NCI-H2227 treated with DMSO at 0.1 percent for 48 hours (cell line): ENCODE measurements around the gene TSPY3.
"Not testable (repeated sequence)": the region's sequence is repeated elsewhere in the genome, so short reads cannot be mapped to it uniquely, and the experiment has no call there.

Experiments used
- DNase-seq: peaks from one replicate; lab custom pipeline; 2025; lab: John Stamatoyannopoulos, UW

Gene TSPY3, protein sequence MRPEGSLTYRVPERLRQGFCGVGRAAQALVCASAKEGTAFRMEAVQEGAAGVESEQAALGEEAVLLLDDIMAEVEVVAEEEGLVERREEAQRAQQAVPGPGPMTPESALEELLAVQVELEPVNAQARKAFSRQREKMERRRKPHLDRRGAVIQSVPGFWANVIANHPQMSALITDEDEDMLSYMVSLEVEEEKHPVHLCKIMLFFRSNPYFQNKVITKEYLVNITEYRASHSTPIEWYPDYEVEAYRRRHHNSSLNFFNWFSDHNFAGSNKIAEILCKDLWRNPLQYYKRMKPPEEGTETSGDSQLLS

DNA sequence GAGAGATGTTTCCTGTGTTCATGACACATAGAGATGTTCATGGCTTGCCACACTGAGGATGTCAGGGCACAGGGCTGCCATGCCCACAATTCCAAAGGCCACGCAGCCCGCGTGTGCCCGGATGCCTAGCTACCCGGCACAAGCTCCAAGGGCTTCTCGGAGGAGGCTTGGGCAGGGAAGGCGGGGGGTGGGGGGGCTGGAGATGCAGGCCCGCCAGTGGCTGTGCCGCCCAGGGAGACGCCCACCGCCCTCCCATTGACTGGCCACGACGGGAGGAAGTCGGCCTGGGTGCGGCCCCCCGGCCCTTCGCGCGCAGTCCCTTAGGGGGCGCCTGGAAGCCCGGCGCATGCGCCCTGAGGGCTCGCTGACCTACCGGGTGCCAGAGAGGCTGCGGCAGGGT, at the start of gene TSPY3:
TSPY3 (plus strand) TSS at position 301 of the 400 bp plus-strand sequence; CDS start at position 347, 46 bp downstream.
- not testable (repeated sequence) for DNase-seq

DNA sequence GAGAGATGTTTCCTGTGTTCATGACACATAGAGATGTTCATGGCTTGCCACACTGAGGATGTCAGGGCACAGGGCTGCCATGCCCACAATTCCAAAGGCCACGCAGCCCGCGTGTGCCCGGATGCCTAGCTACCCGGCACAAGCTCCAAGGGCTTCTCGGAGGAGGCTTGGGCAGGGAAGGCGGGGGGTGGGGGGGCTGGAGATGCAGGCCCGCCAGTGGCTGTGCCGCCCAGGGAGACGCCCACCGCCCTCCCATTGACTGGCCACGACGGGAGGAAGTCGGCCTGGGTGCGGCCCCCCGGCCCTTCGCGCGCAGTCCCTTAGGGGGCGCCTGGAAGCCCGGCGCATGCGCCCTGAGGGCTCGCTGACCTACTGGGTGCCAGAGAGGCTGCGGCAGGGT, 40.7 kb upstream of the TSPY3 start, which contains the start of gene TSPY8:
TSPY8 (plus strand) TSS at position 301 of the 400 bp plus-strand sequence; CDS start at position 347, 46 bp downstream.
- not testable (repeated sequence) for DNase-seq

DNA sequence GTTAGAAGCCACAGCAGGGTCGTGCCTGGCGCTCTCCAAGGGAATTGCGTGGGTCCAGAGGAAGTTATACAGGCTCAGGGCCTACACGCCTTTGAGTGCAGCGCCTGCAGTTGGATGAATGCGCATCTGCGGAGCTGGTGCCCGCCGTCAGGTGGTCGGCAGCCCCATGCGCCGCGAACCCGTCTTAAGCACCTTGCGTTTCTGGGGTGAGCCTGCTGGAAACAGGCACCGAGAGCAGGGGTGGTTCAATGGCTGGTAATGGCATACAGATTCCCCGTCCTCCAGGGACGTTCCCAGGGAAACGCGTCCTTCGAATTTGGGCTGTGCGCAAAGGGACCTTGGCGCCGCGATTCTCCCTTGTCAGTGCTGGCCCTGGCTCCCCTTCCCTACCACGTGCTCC, 1.7 kb upstream of the TSPY3 start:
- DNase-seq: not testable (repeated sequence)
